ENCODE data around the gene FITM1. TPM values are rescaled to one million over a fixed set of nuclear protein-coding genes. Genes with fewer than 3 reads are reported as not detected.

FITM1 gene
- total RNA-seq, 1 donor from 2014 or later: 0.27 TPM

GRCh38 chr14:24089890-24090289, 40.6 kb upstream of the FITM1 start:
- no peak for TF ChIP-seq CTCF (IDR thresholded peaks at IDR 0.05)
- H3K4me3 Mint-ChIP-seq (ENCODE audit: unreplicated experiment): no peak overlapping the region
- no peak for DNase-seq (ENCODE audit: low spot score)
- H3K27me3 Mint-ChIP-seq (ENCODE audit: low read depth): peaks cover 4% of the 10 kb centered on the region
- H3K9me3 Mint-ChIP-seq (ENCODE audit: low read depth): no peaks in the 10 kb centered on the region
- no peaks in the 10 kb centered on the region for H3K36me3 Mint-ChIP-seq (ENCODE audit: low read depth)
- peaks cover 17% of the 10 kb centered on the region for H3K4me1 Mint-ChIP-seq (ENCODE audit: low read depth)
- H3K27ac Mint-ChIP-seq (ENCODE audit: unreplicated experiment): no peak overlapping the region

- H3K36me3 Mint-ChIP-seq (ENCODE audit: low read depth): peaks cover 10% of the 10 kb centered on the region
- no peaks in the 10 kb centered on the region for H3K9me3 Mint-ChIP-seq (ENCODE audit: low read depth)
- H3K4me1 Mint-ChIP-seq (ENCODE audit: low read depth): peaks cover 35% of the 10 kb centered on the region
- H3K4me3 Mint-ChIP-seq (ENCODE audit: unreplicated experiment): no peak overlapping the region
- H3K27ac Mint-ChIP-seq (ENCODE audit: unreplicated experiment): no peak overlapping the region
- H3K27me3 Mint-ChIP-seq (ENCODE audit: low read depth): peaks cover under 1% of the 10 kb centered on the region
- no peak for DNase-seq (ENCODE audit: low spot score)
- TF ChIP-seq CTCF (IDR thresholded peaks at IDR 0.05): no peak
These were observed 38.4 kb upstream of the FITM1 start for GRCh38 chr14:24092110-24092504.

DNA sequence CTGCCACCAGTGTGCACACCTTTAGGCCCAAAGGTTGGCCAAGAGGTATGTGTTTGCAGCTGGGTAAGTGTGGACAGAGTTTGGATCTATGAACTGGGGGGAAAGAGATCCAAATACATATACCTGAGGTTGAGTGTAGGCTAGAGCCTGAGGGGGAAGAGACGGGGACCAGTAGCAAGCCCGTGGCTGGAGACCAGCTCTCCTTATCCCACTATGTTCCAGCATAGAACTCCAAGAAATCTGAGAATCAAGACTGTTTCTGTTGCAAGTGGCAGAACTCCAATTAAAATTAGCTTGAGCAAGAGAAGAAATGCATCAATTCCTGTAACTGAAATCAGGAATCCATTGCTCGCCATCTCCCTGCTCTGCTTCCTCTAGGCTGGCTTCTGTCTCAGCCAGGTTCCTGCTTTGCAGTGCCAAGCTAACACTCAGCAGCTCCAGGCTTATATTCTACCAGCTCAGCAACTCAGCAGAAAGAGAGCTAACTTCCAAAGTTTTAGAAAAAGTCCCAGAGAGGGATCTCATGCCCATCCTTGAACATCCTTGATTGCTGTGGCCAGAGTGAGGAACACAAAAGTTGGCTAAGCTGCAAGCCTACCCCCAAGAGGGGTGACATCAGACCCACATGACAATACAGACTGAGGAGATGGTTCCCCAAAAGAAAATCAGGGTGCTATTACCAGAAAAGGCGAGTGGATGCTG, 37.8 kb upstream of the FITM1 start:
- Mint-ChIP-seq H3K9me3 (ENCODE audit: low read depth) (no peaks in the 10 kb centered on the region), H3K4me1 (ENCODE audit: low read depth) (peaks cover 35% of the 10 kb centered on the region), H3K27me3 (ENCODE audit: low read depth) (no peaks in the 10 kb centered on the region), H3K27ac (ENCODE audit: unreplicated experiment) (peak overlapping the region; percentile 97), H3K36me3 (ENCODE audit: low read depth) (peaks cover 10% of the 10 kb centered on the region), H3K4me3 (ENCODE audit: unreplicated experiment) (no peak overlapping the region)
- no peak for DNase-seq (ENCODE audit: low spot score)
- TF ChIP-seq CTCF (IDR thresholded peaks at IDR 0.05): no peak

GRCh38 chr14:24093207-24093900, 37.1 kb upstream of the FITM1 start:
- Mint-ChIP-seq H3K27me3 (ENCODE audit: low read depth) (no peaks in the 10 kb centered on the region), H3K4me3 (ENCODE audit: unreplicated experiment) (peak overlapping the region; percentile 99), H3K36me3 (ENCODE audit: low read depth) (peaks cover 10% of the 10 kb centered on the region), H3K4me1 (ENCODE audit: low read depth) (peaks cover 35% of the 10 kb centered on the region), H3K27ac (ENCODE audit: unreplicated experiment) (peak overlapping the region; percentile 97), H3K9me3 (ENCODE audit: low read depth) (no peaks in the 10 kb centered on the region)
- no peak for DNase-seq (ENCODE audit: low spot score)
- TF ChIP-seq CTCF (IDR thresholded peaks at IDR 0.05): no peak

- peak within 1 kb of the TSS; percentile 99 for H3K4me3 Mint-ChIP-seq (ENCODE audit: unreplicated experiment)
- peaks cover 10% of the 10 kb centered on the region for H3K36me3 Mint-ChIP-seq (ENCODE audit: low read depth)
- H3K27me3 Mint-ChIP-seq (ENCODE audit: low read depth): no peaks in the 10 kb centered on the region
- TF ChIP-seq CTCF (IDR thresholded peaks at IDR 0.05): peak; percentile 50
- H3K9me3 Mint-ChIP-seq (ENCODE audit: low read depth): no peaks in the 10 kb centered on the region
- DNase-seq (ENCODE audit: low spot score): no peak
- H3K27ac Mint-ChIP-seq (ENCODE audit: unreplicated experiment): peak within 1 kb of the TSS; percentile 97
- H3K4me1 Mint-ChIP-seq (ENCODE audit: low read depth): peaks cover 35% of the 10 kb centered on the region
These were observed 36.3 kb upstream of the FITM1 start, which contains the start of gene PCK2 for GRCh38 chr14:24093901-24094840. Gene PCK2 (plus strand): TSS chr14:24094311. CDS start chr14:24094406, 95 bp downstream.

Data from chondrocyte (in vitro differentiated cells).